Measurements from ENCODE around the gene PMPCA.

Gene PMPCA

GRCh38 chr9:136392538-136393449, 17.7 kb upstream of the PMPCA start:
- TF ChIP-seq FOXM1 (IDR thresholded peaks at IDR 0.05; ENCODE audit: borderline replicate concordance, low read depth): no peak
- no peak for TF ChIP-seq TAF1 (IDR thresholded peaks at IDR 0.05; ENCODE audit: low read depth)
- no peak for TF ChIP-seq YY1 (IDR thresholded peaks at IDR 0.05; ENCODE audit: low read depth)
- TF ChIP-seq REST (IDR thresholded peaks at IDR 0.05; ENCODE audit: low read depth): no peak
- TF ChIP-seq RAD21 (IDR thresholded peaks at IDR 0.05; ENCODE audit: low read depth): no peak
- TF ChIP-seq ZBTB7A (IDR thresholded peaks at IDR 0.05; ENCODE audit: low read depth): no peak
- TF ChIP-seq TCF12 (IDR thresholded peaks at IDR 0.05; ENCODE audit: low read depth): no peak
- TF ChIP-seq CREB1 (IDR thresholded peaks at IDR 0.05; ENCODE audit: low read depth): no peak
- TF ChIP-seq, protein P1, sequence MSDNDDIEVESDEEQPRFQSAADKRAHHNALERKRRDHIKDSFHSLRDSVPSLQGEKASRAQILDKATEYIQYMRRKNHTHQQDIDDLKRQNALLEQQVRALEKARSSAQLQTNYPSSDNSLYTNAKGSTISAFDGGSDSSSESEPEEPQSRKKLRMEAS (IDR thresholded peaks at IDR 0.05): no peak
- TF ChIP-seq EP300 (IDR thresholded peaks at IDR 0.05; ENCODE audit: borderline replicate concordance): no peak

GRCh38 chr9:136393531-136393930, 16.9 kb upstream of the PMPCA start:
- TF ChIP-seq EGR1 (IDR thresholded peaks at IDR 0.05) (no peak), TAF1 (IDR thresholded peaks at IDR 0.05; ENCODE audit: low read depth) (no peak), FOXM1 (IDR thresholded peaks at IDR 0.05; ENCODE audit: borderline replicate concordance, low read depth) (no peak)

DNA sequence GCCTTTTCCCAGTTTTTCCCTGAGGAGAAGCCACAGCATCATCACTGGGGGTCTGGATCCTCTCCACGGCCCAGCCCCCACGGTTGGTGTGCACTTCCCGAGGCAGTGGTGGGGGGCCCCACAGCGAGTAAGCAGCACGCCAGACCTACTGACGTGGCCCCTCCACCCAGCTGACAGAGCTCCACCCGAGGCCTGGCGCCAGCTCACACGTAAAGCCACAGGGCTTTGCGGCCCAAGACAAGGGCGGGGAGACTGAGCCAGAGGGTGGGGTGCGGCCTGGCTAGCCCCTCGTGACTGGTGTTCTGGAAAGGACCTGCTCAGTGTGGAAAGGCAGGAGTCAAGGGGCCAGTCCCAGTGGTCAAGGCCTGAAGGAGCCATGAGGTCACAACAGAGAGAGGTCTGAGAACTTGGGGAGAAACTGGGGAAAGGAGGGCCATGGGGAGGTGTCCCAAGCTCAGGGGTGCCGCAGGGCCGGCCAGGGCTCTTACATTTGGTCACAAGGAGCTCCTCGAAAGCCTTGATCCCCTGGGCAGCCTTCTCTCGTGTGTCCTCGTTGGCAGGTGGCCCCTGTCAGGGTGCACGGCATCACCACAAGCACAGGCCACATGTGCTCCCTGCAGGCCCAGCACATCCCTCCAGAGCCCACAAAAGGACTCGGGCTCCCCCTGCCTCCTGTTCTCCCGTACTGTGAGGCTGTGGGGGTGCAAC, 16.0 kb upstream of the PMPCA start:
- TF ChIP-seq TAF1 (IDR thresholded peaks at IDR 0.05; ENCODE audit: low read depth) (no peak), CREB1 (IDR thresholded peaks at IDR 0.05; ENCODE audit: low read depth) (no peak), ZBTB7A (IDR thresholded peaks at IDR 0.05; ENCODE audit: low read depth) (no peak), TEAD4 (IDR thresholded peaks at IDR 0.05) (no peak), NFIC (IDR thresholded peaks at IDR 0.05) (no peak), EGR1 (IDR thresholded peaks at IDR 0.05) (no peak), YY1 (IDR thresholded peaks at IDR 0.05; ENCODE audit: low read depth) (no peak), FOXM1 (IDR thresholded peaks at IDR 0.05; ENCODE audit: borderline replicate concordance, low read depth) (no peak), CEBPB (IDR thresholded peaks at IDR 0.05) (no peak), TCF12 (IDR thresholded peaks at IDR 0.05; ENCODE audit: low read depth) (no peak), REST (IDR thresholded peaks at IDR 0.05; ENCODE audit: low read depth) (no peak), EP300 (IDR thresholded peaks at IDR 0.05; ENCODE audit: borderline replicate concordance) (no peak), RAD21 (IDR thresholded peaks at IDR 0.05; ENCODE audit: low read depth) (no peak)
- TF ChIP-seq, protein P2, sequence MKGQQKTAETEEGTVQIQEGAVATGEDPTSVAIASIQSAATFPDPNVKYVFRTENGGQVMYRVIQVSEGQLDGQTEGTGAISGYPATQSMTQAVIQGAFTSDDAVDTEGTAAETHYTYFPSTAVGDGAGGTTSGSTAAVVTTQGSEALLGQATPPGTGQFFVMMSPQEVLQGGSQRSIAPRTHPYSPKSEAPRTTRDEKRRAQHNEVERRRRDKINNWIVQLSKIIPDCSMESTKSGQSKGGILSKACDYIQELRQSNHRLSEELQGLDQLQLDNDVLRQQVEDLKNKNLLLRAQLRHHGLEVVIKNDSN (IDR thresholded peaks at IDR 0.05): no peak
- TF ChIP-seq, protein P1 (IDR thresholded peaks at IDR 0.05): no peak

DNA sequence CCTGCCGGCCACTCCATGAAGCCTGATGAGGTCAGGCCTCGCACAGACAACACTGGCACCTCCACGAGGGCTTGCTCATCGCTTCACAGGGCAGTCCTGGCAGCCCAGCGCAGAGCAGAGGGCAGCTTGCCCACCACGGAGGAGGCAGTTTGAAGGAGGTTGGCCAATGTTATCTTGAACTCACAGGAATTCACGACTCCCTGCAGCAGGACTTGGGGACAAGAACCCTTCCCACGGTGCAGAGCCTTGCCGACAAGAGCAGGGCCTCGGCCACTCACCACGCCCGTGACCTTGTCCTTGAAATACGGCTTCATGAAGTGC, 15.5 kb upstream of the PMPCA start:
- TF ChIP-seq NFIC (IDR thresholded peaks at IDR 0.05): no peak
- no peak for TF ChIP-seq CREB1 (IDR thresholded peaks at IDR 0.05; ENCODE audit: low read depth)
- no peak for TF ChIP-seq EGR1 (IDR thresholded peaks at IDR 0.05)
- TF ChIP-seq, protein P2 (IDR thresholded peaks at IDR 0.05): no peak
- no peak for TF ChIP-seq CEBPB (IDR thresholded peaks at IDR 0.05)
- TF ChIP-seq TEAD4 (IDR thresholded peaks at IDR 0.05): no peak
- TF ChIP-seq TCF12 (IDR thresholded peaks at IDR 0.05; ENCODE audit: low read depth): no peak

DNA sequence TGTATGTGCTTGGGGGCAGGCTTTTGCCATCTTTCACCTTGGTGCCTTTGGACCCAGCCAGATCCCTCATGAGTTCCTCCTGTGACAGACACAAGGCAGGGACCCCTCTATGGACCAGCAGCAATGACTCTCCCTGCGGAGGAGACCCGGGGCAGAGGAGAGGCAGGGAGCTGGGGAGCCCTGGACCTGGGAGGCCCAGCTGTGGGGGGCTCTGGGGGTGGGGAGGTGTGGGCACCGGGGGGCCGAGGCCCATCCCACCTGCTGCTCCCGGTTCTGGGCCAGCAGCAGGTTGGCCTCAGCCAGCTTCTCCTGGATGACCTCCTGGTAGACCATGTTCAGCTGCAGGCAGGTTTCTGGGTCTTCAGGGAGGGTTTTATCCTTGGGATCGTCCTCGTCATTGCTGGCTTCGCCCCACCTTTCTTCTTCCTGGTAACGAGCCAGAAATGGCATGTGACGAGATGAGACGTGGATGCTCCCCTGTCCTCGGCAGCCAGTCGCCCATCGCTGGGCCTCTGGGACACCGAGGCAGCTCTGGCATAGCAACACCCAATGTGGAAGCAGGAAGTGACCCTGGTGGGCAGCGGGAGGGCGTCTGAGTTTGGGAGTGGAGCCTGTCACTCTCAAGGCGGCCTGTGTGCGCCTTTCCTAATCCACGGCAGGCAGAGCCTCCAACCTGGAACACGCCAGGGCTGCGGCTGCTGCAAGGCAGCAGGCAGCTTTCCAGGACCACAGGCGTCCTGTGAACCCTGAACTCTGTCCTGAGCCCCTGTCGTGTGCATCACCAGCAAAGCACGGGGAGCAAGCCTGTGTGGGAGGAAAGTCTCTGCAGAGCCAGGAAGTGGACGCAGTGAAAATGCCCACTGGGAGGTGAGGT, 14.9 kb upstream of the PMPCA start:
- TF ChIP-seq, protein P2 (IDR thresholded peaks at IDR 0.05): no peak
- TF ChIP-seq TCF12 (IDR thresholded peaks at IDR 0.05; ENCODE audit: low read depth) (no peak), TAF1 (IDR thresholded peaks at IDR 0.05; ENCODE audit: low read depth) (no peak), YY1 (IDR thresholded peaks at IDR 0.05; ENCODE audit: low read depth) (no peak), RAD21 (IDR thresholded peaks at IDR 0.05; ENCODE audit: low read depth) (no peak), EP300 (IDR thresholded peaks at IDR 0.05; ENCODE audit: borderline replicate concordance) (no peak), TEAD4 (IDR thresholded peaks at IDR 0.05) (no peak), REST (IDR thresholded peaks at IDR 0.05; ENCODE audit: low read depth) (no peak), EGR1 (IDR thresholded peaks at IDR 0.05) (no peak), NFIC (IDR thresholded peaks at IDR 0.05) (no peak), FOXM1 (IDR thresholded peaks at IDR 0.05; ENCODE audit: borderline replicate concordance, low read depth) (no peak), CREB1 (IDR thresholded peaks at IDR 0.05; ENCODE audit: low read depth) (no peak), CEBPB (IDR thresholded peaks at IDR 0.05) (no peak), ZBTB7A (IDR thresholded peaks at IDR 0.05; ENCODE audit: low read depth) (no peak)
- TF ChIP-seq, protein P1 (IDR thresholded peaks at IDR 0.05): no peak

All from Ishikawa (cell line).